ENCODE data around the gene HDLBP. TPM values are rescaled to one million over a fixed set of nuclear protein-coding genes. Genes with fewer than 3 reads are reported as not detected.

HDLBP gene
- total RNA-seq, 1 experiment from 2014 or later = 510 TPM

DNA sequence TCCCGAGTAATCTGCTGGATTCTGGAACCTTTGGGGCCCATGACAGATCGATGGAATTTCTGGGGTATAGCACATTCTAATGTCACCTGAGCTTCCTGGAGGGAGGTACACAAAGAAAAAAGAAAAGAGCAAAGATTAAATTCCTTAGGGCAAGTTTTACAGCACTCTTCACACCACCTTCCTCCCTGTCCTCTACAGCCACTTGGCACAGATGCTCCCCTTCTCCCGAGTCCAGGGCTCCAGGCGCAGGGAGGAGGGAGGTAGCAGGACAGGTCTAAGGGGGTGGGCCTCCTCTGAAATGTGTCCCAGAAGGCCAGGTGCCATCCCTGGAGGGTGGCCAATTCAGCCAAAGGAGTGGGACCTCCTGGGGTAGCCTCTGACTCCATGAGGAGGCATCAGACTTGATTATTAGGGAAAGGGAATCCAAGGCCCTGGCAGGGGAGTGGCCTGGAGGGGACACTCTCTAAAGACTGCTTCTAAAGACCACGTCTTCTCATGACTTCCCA lies 76.7 kb downstream of the HDLBP start:
- CTCF ChIA-PET = no interaction called here

GRCh38 chr2:241237949-241238371 lies 77.5 kb downstream of the HDLBP start:
- no peaks in the 10 kb centered on the region for H3K27me3 ChIP-seq (replicated peaks; ENCODE audit: insufficient read depth, low read depth, low read length, poor library complexity)
- no peaks in the 10 kb centered on the region for H3K9me3 ChIP-seq (ENCODE audit: low read depth, low read length, poor library complexity, severe bottlenecking)
- no peak overlapping the region for H3K4me3 ChIP-seq (ENCODE audit: low read depth, low read length, poor library complexity, severe bottlenecking)
- POLR2A ChIA-PET (ENCODE audit: low non-redundant PET) = no interaction called here
- no peaks in the 10 kb centered on the region for H3K4me1 ChIP-seq (ENCODE audit: insufficient read depth, low read length, poor library complexity, severe bottlenecking)
- intact Hi-C loops (cut with micrococcal nuclease; ENCODE audit: unreplicated experiment) = no loop called here
- CTCF ChIA-PET = no interaction called here
- no TSS peak for BruUV-seq (replicated peaks)
- no peak for TF ChIP-seq EZH2 (IDR thresholded peaks at IDR 0.05; ENCODE audit: borderline replicate concordance, low read depth, low read length, poor library complexity, severe bottlenecking)
- no peak for TF ChIP-seq CTCF (conservative IDR thresholded peaks at IDR 0.05; ENCODE audit: low read depth, low read length)
- H3K36me3 ChIP-seq (ENCODE audit: insufficient read depth, low read length, poor library complexity, severe bottlenecking) = peaks cover 99% of the 10 kb centered on the region
- DNase-seq (ENCODE audit: low spot score) = no peak
- H3K27ac ChIP-seq (ENCODE audit: low read depth, low read length, poor library complexity, severe bottlenecking) = no peak overlapping the region

More for the DNA sequence above, 76.7 kb downstream of the HDLBP start:
- no peak overlapping the region for H3K4me3 ChIP-seq (ENCODE audit: low read depth, low read length, poor library complexity, severe bottlenecking)
- H3K36me3 ChIP-seq (ENCODE audit: insufficient read depth, low read length, poor library complexity, severe bottlenecking) = peaks cover 99% of the 10 kb centered on the region
- H3K4me1 ChIP-seq (ENCODE audit: insufficient read depth, low read length, poor library complexity, severe bottlenecking) = no peaks in the 10 kb centered on the region
- no TSS peak for BruUV-seq (replicated peaks)
- no peak for DNase-seq (ENCODE audit: low spot score)
- POLR2A ChIA-PET (ENCODE audit: low non-redundant PET) = no interaction called here
- no peak overlapping the region for H3K27ac ChIP-seq (ENCODE audit: low read depth, low read length, poor library complexity, severe bottlenecking)
- TF ChIP-seq CTCF (conservative IDR thresholded peaks at IDR 0.05; ENCODE audit: low read depth, low read length) = no peak
- no peaks in the 10 kb centered on the region for H3K27me3 ChIP-seq (replicated peaks; ENCODE audit: insufficient read depth, low read depth, low read length, poor library complexity)
- no peaks in the 10 kb centered on the region for H3K9me3 ChIP-seq (ENCODE audit: low read depth, low read length, poor library complexity, severe bottlenecking)
- intact Hi-C loops (cut with micrococcal nuclease; ENCODE audit: unreplicated experiment) = no loop called here

DNA sequence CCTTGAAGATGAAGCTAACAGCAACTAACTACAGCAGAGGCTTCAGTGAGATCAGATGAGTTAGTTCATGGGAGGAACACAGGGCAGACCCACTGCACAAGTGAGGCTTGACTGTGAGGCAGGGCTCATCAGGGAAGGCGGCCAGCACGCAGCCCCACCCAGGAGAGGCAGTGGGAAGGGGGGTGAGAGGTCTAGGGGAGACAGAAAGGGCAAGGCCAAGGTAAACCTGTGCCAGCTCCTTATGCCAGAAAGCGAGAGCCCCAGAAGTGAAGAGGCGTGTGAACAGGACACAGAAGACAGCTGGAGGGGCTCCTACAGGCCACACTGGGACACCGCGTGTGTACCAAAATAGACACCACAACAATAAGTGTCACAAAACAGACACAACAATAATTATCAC lies 78.4 kb downstream of the HDLBP start:
- no peak for DNase-seq (ENCODE audit: low spot score)
- Histone ChIP-seq H3K4me3 (ENCODE audit: low read depth, low read length, poor library complexity, severe bottlenecking) (no peak overlapping the region), H3K4me1 (ENCODE audit: insufficient read depth, low read length, poor library complexity, severe bottlenecking) (no peaks in the 10 kb centered on the region), H3K27me3 (replicated peaks; ENCODE audit: insufficient read depth, low read depth, low read length, poor library complexity) (no peaks in the 10 kb centered on the region), H3K9me3 (ENCODE audit: low read depth, low read length, poor library complexity, severe bottlenecking) (no peaks in the 10 kb centered on the region), H3K27ac (ENCODE audit: low read depth, low read length, poor library complexity, severe bottlenecking) (no peak overlapping the region), H3K36me3 (ENCODE audit: insufficient read depth, low read length, poor library complexity, severe bottlenecking) (peaks cover 92% of the 10 kb centered on the region)
- intact Hi-C loops (cut with micrococcal nuclease; ENCODE audit: unreplicated experiment) = no loop called here
- CTCF ChIA-PET = interaction anchor here (0.6 kb wide), 1 partner anchor 358 kb away, joined by 11 read pairs; no protein-coding TSS in a partner anchor
- no peak for TF ChIP-seq EZH2 (IDR thresholded peaks at IDR 0.05; ENCODE audit: borderline replicate concordance, low read depth, low read length, poor library complexity, severe bottlenecking)
- no peak for TF ChIP-seq CTCF (conservative IDR thresholded peaks at IDR 0.05; ENCODE audit: low read depth, low read length)
- no TSS peak for BruUV-seq (replicated peaks)
- POLR2A ChIA-PET (ENCODE audit: low non-redundant PET) = no interaction called here
